HG02571 (cell line): ENCODE measurements around the gene PRELID3B.

ENCODE experiments used
- ATAC-seq: cut with Tn5 transposase; IDR thresholded peaks from one replicate; pipeline ENCODE4 v1.9.1; 2021; ENCODE audit warnings: mild to moderate bottlenecking, moderate library complexity; ENCODE audit not compliant: unreplicated experiment

Gene PRELID3B

GRCh38 chr20:59042151-59042795, at the start of gene PRELID3B:
Gene PRELID3B (minus strand): TSS chr20:59042786. CDS start chr20:59042730, 56 bp downstream.
- ATAC-seq: peak; percentile 27

- ATAC-seq: no peak
These were observed 45.3 kb upstream of the PRELID3B start for GRCh38 chr20:59087829-59088433.

GRCh38 chr20:59086923-59087322, 44.3 kb upstream of the PRELID3B start:
- ATAC-seq: no peak

GRCh38 chr20:59084041-59084850, 41.7 kb upstream of the PRELID3B start:
- no peak for ATAC-seq

- no peak for ATAC-seq
These were observed 40.4 kb upstream of the PRELID3B start for GRCh38 chr20:59082981-59083380.

GRCh38 chr20:59082077-59082740, 39.6 kb upstream of the PRELID3B start:
- no peak for ATAC-seq

GRCh38 chr20:59081036-59081435, 38.5 kb upstream of the PRELID3B start:
- ATAC-seq: no peak

- no peak for ATAC-seq
These were observed 35.6 kb upstream of the PRELID3B start for GRCh38 chr20:59078231-59078630.

- ATAC-seq: no peak
These were observed 35.1 kb upstream of the PRELID3B start for GRCh38 chr20:59077705-59078104.

GRCh38 chr20:59075934-59076508, 33.4 kb upstream of the PRELID3B start:
- no peak for ATAC-seq

GRCh38 chr20:59074456-59074855, 31.9 kb upstream of the PRELID3B start:
- ATAC-seq: no peak

GRCh38 chr20:59073582-59073981, 31.0 kb upstream of the PRELID3B start:
- ATAC-seq: no peak

- no peak for ATAC-seq
These were observed 28.6 kb upstream of the PRELID3B start for GRCh38 chr20:59071216-59071615.

GRCh38 chr20:59069026-59069425, 26.4 kb upstream of the PRELID3B start:
- ATAC-seq: no peak

- no peak for ATAC-seq
These were observed 25.9 kb upstream of the PRELID3B start for GRCh38 chr20:59068534-59068933.

GRCh38 chr20:59064214-59064722, 21.7 kb upstream of the PRELID3B start:
- ATAC-seq: no peak

GRCh38 chr20:59063358-59064213, 21.0 kb upstream of the PRELID3B start:
- ATAC-seq: no peak

- ATAC-seq: no peak
These were observed 19.5 kb upstream of the PRELID3B start for GRCh38 chr20:59062081-59062480.

- ATAC-seq: no peak
These were observed 12.7 kb upstream of the PRELID3B start for GRCh38 chr20:59055302-59055701.

GRCh38 chr20:59051666-59052185, 9.1 kb upstream of the PRELID3B start:
- no peak for ATAC-seq
